ENCODE data around the gene SPTB. TPM values are rescaled to one million over a fixed set of nuclear protein-coding genes. Genes with fewer than 3 reads are reported as not detected.

SPTB gene
- total RNA-seq, 4 donors from 2014 or later: 0.17 to 7.5 (median 1.1) TPM

- TF ChIP-seq CTCF (IDR thresholded peaks at IDR 0.05; ENCODE audit: low read depth): no peak
These were observed 141.4 kb downstream of the SPTB start for GRCh38 chr14:64738281-64738804.

GRCh38 chr14:64737391-64738280 lies 142.1 kb downstream of the SPTB start:
- TF ChIP-seq CTCF (IDR thresholded peaks at IDR 0.05; ENCODE audit: low read depth): no peak

- no peak for TF ChIP-seq CTCF (IDR thresholded peaks at IDR 0.05; ENCODE audit: low read depth)
These were observed 143.2 kb downstream of the SPTB start for GRCh38 chr14:64736271-64737169.

GRCh38 chr14:64734990-64735389 lies 144.7 kb downstream of the SPTB start:
- TF ChIP-seq CTCF (IDR thresholded peaks at IDR 0.05; ENCODE audit: low read depth): no peak

- TF ChIP-seq CTCF (IDR thresholded peaks at IDR 0.05; ENCODE audit: low read depth): no peak
These were observed 145.8 kb downstream of the SPTB start for GRCh38 chr14:64733899-64734298.

- TF ChIP-seq CTCF (IDR thresholded peaks at IDR 0.05; ENCODE audit: low read depth): no peak
These were observed 146.4 kb downstream of the SPTB start for GRCh38 chr14:64733321-64733720.

Data from subcutaneous adipose tissue (tissue), 4 donors.